GM21737 (cell line): Measurements from ENCODE around the gene ZNF280D.

Experiments used
- ATAC-seq: cut with Tn5 transposase; IDR thresholded peaks from one replicate; pipeline ENCODE4 v1.9.1; 2021; ENCODE audit warnings: mild to moderate bottlenecking, moderate library complexity; ENCODE audit not compliant: unreplicated experiment

ZNF280D gene

DNA sequence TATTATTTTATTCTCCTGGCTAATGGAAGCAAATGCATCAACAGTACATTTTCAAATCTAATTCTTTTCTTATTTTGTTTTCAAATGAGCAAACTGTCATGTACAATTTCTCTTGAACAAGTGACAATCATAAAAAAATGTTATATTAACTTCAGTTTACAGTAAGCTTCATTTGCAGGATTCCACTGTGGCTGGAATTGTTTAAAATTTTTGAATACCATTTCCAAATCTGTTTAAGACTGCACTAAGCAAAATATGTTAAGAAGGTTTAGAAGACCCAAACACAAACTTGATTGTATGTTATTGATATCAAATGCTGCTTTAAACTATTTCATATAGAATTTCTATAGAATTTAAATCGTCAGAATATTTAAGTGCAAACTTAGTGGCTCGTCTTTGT lies 92.8 kb downstream of the ZNF280D start:
- ATAC-seq, result no peak

GRCh38 chr15:56640127-56640526 lies 93.2 kb downstream of the ZNF280D start:
- ATAC-seq, result no peak

- ATAC-seq, result no peak
Measured at GRCh38 chr15:56639631-56640030, 93.7 kb downstream of the ZNF280D start.

- no peak for ATAC-seq
Measured at GRCh38 chr15:56631765-56632164, 101.5 kb downstream of the ZNF280D start.

DNA sequence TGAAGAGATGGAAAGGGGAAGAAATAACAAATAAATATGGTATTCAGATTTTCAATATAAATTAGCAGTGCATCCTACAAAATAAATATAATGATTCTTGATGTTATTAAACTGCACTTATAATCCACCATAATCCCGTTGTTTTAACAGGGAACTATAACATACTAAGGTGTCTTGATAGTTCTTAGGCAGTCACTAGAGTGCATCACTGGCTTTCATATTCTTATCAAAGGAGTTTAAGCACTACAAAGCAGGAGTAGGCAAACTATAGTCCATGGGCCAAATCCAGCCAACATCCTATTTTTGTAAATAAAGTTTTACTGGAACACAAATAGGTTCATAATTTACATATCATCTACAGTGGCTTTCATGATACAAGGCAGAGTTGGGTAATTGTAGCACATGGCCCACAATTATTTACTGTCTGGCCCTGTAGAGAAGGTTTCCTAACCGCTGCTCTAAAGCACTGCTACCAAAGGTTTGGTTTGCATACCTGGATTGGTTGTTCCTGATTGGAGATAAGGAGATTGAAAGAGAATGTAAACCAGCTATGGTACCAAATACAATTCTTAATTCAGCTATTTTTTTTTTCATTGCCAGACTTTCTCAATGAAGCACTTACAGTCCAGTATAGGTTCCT lies 104.3 kb downstream of the ZNF280D start:
- no peak for ATAC-seq

DNA sequence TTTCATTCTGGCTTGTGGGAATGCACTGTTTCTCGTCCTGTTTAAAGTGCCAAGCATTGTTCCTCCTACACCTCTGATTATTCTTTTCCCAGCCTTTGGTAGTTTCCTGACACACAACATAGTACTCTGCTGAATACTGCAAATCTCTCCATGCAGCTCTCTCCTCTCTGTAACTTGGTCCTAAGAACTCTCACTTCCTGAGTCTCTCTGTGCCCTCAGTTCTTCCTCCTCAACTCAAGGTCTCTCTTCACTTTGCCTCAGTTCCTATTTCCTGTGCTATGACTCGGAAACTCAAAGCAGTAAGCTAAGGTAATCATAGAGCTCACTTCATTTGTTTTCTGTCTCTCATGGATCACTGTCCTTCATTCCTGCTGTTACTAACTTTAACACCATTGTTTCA lies 113.4 kb downstream of the ZNF280D start:
- no peak for ATAC-seq

- no peak for ATAC-seq
Measured at GRCh38 chr15:56617628-56618027, 115.7 kb downstream of the ZNF280D start.

DNA sequence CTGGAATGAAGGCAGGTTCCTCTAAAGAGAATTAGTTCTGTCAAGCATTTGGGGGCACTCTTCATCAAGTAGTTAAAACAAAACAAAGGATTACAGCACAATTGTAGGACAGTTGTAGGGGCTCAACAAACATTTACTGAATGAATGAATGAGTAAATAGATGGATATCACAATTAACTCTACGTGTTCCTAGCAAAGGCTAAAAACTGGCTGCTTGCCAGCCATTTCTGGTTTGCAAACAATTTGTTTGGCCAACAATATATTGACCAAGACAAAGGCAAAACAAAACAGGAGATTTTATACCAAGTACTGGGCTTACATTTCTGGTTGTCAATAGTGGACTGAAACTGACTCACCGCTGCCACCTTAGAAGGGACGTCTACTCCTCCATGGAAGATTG lies 116.8 kb downstream of the ZNF280D start:
- ATAC-seq, result no peak

- no peak for ATAC-seq
Measured at GRCh38 chr15:56613811-56614210, 119.5 kb downstream of the ZNF280D start.

GRCh38 chr15:56608993-56609392 lies 124.3 kb downstream of the ZNF280D start:
- no peak for ATAC-seq

GRCh38 chr15:56608140-56608778 lies 125.0 kb downstream of the ZNF280D start:
- ATAC-seq, result peak; percentile 82

DNA sequence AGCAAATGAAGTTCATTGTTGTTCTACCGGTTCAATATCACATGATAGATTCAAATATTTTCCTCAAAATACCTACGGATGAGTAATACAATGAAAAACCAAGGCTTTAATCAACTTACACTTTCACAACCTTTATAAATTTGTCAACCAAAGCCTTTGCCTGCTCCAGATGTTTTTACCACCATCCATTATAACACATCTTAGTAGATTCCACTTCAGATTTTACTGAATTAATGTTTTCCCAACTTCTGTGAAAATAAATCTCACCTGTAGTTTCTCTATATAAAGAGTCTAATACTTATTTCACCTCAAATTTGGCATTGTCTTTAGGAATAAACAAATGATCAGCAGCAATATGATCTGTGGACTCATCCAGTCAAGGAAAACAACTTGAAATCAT lies 131.1 kb downstream of the ZNF280D start:
- ATAC-seq, result no peak

- ATAC-seq, result no peak
Measured at GRCh38 chr15:56600380-56600779, 132.9 kb downstream of the ZNF280D start.

DNA sequence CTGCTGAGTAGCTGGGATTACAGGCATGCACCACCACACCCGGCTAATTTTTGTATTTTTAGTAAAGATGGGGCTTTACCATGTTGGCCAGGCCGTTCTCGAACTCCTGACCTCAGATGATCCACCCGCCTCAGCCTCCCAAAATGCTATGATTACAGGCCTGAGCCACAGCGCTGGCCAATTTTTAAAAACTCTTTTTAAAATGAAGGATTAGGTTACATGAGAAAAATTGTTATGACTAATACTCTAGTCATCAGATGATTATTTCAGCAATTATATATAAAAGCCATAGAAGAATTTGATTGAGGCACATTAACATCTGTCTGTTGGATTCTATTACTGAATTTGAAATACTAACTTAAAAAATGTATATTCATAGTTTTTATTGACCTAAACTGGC lies 134.3 kb downstream of the ZNF280D start:
- no peak for ATAC-seq

DNA sequence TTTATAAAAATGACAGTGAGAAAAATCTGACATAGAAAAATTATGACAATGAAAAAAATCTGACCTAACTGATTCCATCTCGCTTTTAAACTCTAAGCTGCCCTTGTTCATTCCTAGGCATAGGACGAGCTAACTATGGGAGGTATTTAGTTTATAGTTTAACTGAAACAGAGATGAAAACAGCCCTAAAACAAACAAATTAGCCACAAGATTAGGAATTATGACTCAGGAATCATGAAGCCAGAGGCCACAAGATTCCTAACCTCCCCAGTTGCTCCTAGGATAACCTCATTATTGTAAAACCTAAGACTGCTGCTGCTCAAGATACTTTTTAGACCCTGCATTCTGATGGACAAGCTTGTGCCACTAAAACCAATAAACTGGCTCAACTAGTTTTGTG lies 145.6 kb downstream of the ZNF280D start:
- ATAC-seq, result no peak

- ATAC-seq, result no peak
Measured at GRCh38 chr15:56586206-56586605, 147.1 kb downstream of the ZNF280D start.

- no peak for ATAC-seq
Measured at GRCh38 chr15:56582785-56583184, 150.5 kb downstream of the ZNF280D start.
